HEK293 (cell line): Measurements from ENCODE around the gene MYO5B.
A peak's percentile ranks its signal among the peaks of the same experiment; 100 is the strongest.

Experiments
- CTCF ChIA-PET: fragments of 350-600 bp; formaldehyde crosslinking; extraction: SDS; loops from one replicate; lab custom pipeline; 2021; ENCODE audit warnings: antibody characterized with exemption; lab: Yijun Ruan, JAX
- POLR2A ChIA-PET: fragments of 300-600 bp; formaldehyde crosslinking; extraction: SDS; loops from one replicate; lab custom pipeline; 2020; ENCODE audit warnings: antibody characterized with exemption, inconsistent platforms; lab: Yijun Ruan, JAX
- H3K27ac ChIP-seq: fragments of 200-500 bp; sonication (Bioruptor generic); 2 replicates; pipeline ENCODE4 v1.5.1; 2014; ENCODE audit warnings: low read depth, low read length, control low read depth, inconsistent platforms; ENCODE audit errors: extremely low read depth
- H3K36me3 ChIP-seq, 2 experiments: fragments of 200-500 bp in 1 of 2; sonication (Bioruptor generic) in 1 of 2; 1 replicate in 1 of 2; 2 replicates in 1 of 2; pipeline ENCODE4 v1.5.1; 2014 to 2017; ENCODE audit warnings: inconsistent platforms in 2 of 2, low read length in 2 of 2; ENCODE audit not compliant: control insufficient read depth in 2 of 2, insufficient read depth in 1 of 2
- H3K4me1 ChIP-seq: fragments of 200-500 bp; sonication (Bioruptor generic); 2 replicates; pipeline ENCODE4 v1.5.1; 2014; ENCODE audit warnings: mild to moderate bottlenecking, low read length, inconsistent platforms; ENCODE audit not compliant: control insufficient read depth, insufficient read depth
- H3K4me3 ChIP-seq: 2 replicates; pipeline ENCODE4 v1.5.1; 2011; ENCODE audit warnings: low read depth, mild to moderate bottlenecking, control low read depth, low read length, moderate library complexity
- H3K9me3 ChIP-seq: fragments of 200-500 bp; sonication (Bioruptor generic); 2 replicates; pipeline ENCODE4 v1.5.1; 2014; ENCODE audit warnings: low read depth, low read length, inconsistent platforms; ENCODE audit not compliant: control insufficient read depth, insufficient read depth
- KLF1 ChIP-seq: fragments of 450-650 bp; formaldehyde crosslinking; IDR thresholded peaks from 2 replicates; pipeline ENCODE4 v1.5.1; 2016; ENCODE audit warnings: missing biosample characterization, missing genetic modification characterization
- PRDM1 ChIP-seq: fragments of 450-650 bp; formaldehyde crosslinking; IDR thresholded peaks from 2 replicates; pipeline ENCODE4; 2016; ENCODE audit warnings: missing biosample characterization, missing genetic modification characterization
- SP7 ChIP-seq: fragments of 450-650 bp; formaldehyde crosslinking; IDR thresholded peaks from 2 replicates; pipeline ENCODE4 v1.5.1; 2016; ENCODE audit warnings: missing biosample characterization, missing genetic modification characterization
- YY2 ChIP-seq: fragments of 450-650 bp; formaldehyde crosslinking; IDR thresholded peaks from 2 replicates; pipeline ENCODE4 v1.5.1; 2016; ENCODE audit warnings: missing biosample characterization, missing genetic modification characterization
- ZBTB48 ChIP-seq: fragments of 450-650 bp; formaldehyde crosslinking; IDR thresholded peaks from 2 replicates; pipeline ENCODE4 v1.5.1; 2016; ENCODE audit warnings: missing biosample characterization, missing genetic modification characterization
- ZNF121 ChIP-seq: fragments of 450-650 bp; formaldehyde crosslinking; IDR thresholded peaks from 2 replicates; pipeline ENCODE4 v1.5.1; 2016; ENCODE audit warnings: missing biosample characterization, missing genetic modification characterization
- ZNF146 ChIP-seq: fragments of 450-650 bp; formaldehyde crosslinking; IDR thresholded peaks from 2 replicates; pipeline ENCODE4 v1.5.1; 2016; ENCODE audit warnings: missing biosample characterization, missing genetic modification characterization
- ZNF23 ChIP-seq: fragments of 450-650 bp; formaldehyde crosslinking; IDR thresholded peaks from 2 replicates; pipeline ENCODE4 v1.5.1; 2016; ENCODE audit warnings: missing biosample characterization, missing genetic modification characterization, borderline replicate concordance
- ZNF248 ChIP-seq: fragments of 450-650 bp; formaldehyde crosslinking; IDR thresholded peaks from 2 replicates; pipeline ENCODE4 v1.5.1; 2017; ENCODE audit warnings: missing biosample characterization, missing genetic modification characterization
- ZNF48 ChIP-seq: fragments of 450-650 bp; formaldehyde crosslinking; IDR thresholded peaks from 2 replicates; pipeline ENCODE4 v1.5.1; 2016; ENCODE audit warnings: missing biosample characterization, missing genetic modification characterization
- ZNF596 ChIP-seq: fragments of 450-650 bp; IDR thresholded peaks from 2 replicates; pipeline ENCODE4 v1.5.0; 2018; ENCODE audit warnings: missing biosample characterization, mild to moderate bottlenecking, missing genetic modification characterization, moderate library complexity
- ZNF621 ChIP-seq: fragments of 450-650 bp; formaldehyde crosslinking; IDR thresholded peaks from 2 replicates; pipeline ENCODE4 v1.5.1; 2017; ENCODE audit warnings: missing biosample characterization, missing genetic modification characterization
- ZNF658 ChIP-seq: fragments of 450-650 bp; formaldehyde crosslinking; IDR thresholded peaks from 2 replicates; pipeline ENCODE4; 2016; ENCODE audit warnings: missing biosample characterization, missing genetic modification characterization
- ZNF701 ChIP-seq: fragments of 450-650 bp; formaldehyde crosslinking; IDR thresholded peaks from 2 replicates; pipeline ENCODE4 v1.5.1; 2016; ENCODE audit warnings: missing biosample characterization, missing genetic modification characterization
- ZNF768 ChIP-seq: fragments of 450-650 bp; formaldehyde crosslinking; IDR thresholded peaks from 2 replicates; pipeline ENCODE4 v1.5.1; 2018; ENCODE audit warnings: missing biosample characterization, mild to moderate bottlenecking, missing genetic modification characterization
- ZNF777 ChIP-seq: fragments of 450-650 bp; formaldehyde crosslinking; IDR thresholded peaks from 2 replicates; pipeline ENCODE4 v1.5.1; 2017; ENCODE audit warnings: missing biosample characterization, missing genetic modification characterization, borderline replicate concordance
- TF ChIP-seq, protein P1 (sequence below): fragments of 450-650 bp; formaldehyde crosslinking; IDR thresholded peaks from 2 replicates; pipeline ENCODE4 v1.5.1; 2016; ENCODE audit warnings: missing biosample characterization, missing genetic modification characterization
- TF ChIP-seq, protein P2 (sequence below): fragments of 450-650 bp; formaldehyde crosslinking; IDR thresholded peaks from 2 replicates; pipeline ENCODE4 v1.5.1; 2017; ENCODE audit warnings: missing biosample characterization, missing genetic modification characterization
- TF ChIP-seq, protein P3 (sequence below): fragments of 450-650 bp; formaldehyde crosslinking; IDR thresholded peaks from 2 replicates; pipeline ENCODE4 v1.5.1; 2016; ENCODE audit warnings: missing biosample characterization, missing genetic modification characterization

Gene MYO5B

DNA sequence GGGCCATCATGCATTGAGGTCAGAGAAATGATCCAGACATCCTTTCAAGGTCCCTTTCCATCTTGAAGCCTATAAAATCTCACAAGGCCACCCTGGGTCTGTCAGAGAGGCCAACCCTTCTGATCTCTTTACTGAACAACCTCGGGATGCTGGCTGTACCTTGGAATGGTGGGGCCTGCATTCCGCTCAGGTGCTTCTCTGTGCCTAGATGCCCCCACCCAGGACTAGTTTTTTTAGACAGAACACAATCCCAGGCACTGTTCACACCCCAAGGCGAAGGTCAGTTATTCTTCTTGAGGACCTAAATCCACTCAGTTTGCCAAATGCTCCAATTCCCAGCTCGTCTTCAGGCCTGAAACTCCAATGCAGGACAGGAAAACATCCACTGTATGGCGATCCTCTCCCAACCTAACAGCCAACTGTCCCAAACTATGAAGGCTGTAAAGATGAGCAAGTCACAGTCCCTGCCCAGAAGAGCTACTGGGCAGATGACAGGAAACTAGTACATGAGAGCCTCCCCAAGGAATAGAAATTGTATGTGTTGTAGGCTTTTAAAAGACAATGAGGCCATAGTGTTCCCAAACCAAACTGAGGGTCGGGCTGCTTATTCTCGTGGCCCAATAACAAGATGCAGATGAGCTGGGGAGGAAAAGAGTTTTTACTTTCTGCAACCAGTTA is 227.2 kb downstream of the MYO5B start:
- H3K4me3 ChIP-seq, result no peak overlapping the region
- no peak overlapping the region for H3K27ac ChIP-seq
- CTCF ChIA-PET, result interaction anchor here (0.5 to 1.1 kb wide), 2 partner anchors 20 to 102 kb away, joined by 3 read pairs; no protein-coding TSS in a partner anchor
- TF ChIP-seq ZNF248 (tag by site-specific recombination) (no peak), ZNF48 (tag by site-specific recombination) (no peak), YY2 (tag by site-specific recombination) (no peak), KLF1 (no peak), ZNF146 (no peak), ZNF768 (tag by site-specific recombination) (no peak), ZNF121 (tag by site-specific recombination) (no peak), ZBTB48 (tag by site-specific recombination) (no peak)
- POLR2A ChIA-PET, result no interaction called here
- H3K9me3 ChIP-seq, result no peaks in the 10 kb centered on the region
- no peaks in the 10 kb centered on the region for H3K36me3 ChIP-seq
- H3K4me1 ChIP-seq, result no peaks in the 10 kb centered on the region

DNA sequence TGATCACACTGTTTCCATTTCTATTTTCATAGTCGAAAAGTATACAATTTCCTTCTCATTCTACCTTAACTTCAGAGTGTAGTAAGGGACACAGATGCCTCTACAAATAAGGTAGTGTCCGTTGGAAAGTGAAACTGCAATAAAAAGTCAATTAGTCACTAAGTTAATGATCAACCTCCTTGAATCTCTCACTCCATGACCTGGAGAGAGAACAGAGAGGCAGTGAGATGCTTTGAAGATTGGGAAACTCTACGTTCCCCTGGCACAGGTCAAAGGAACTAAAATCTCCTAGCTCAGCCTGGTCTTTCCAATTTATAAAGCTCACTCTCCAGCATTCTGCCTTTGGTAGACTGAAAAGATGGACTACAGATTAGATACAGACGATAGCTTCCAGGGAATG is 227.8 kb downstream of the MYO5B start:
- no peaks in the 10 kb centered on the region for H3K4me1 ChIP-seq
- TF ChIP-seq ZNF596 (tag by site-specific recombination), result no peak
- no peak for TF ChIP-seq ZNF23 (tag by site-specific recombination)
- no peak for TF ChIP-seq ZNF658 (tag by site-specific recombination)
- no peak for TF ChIP-seq ZNF621 (tag by site-specific recombination)
- TF ChIP-seq, protein P1, sequence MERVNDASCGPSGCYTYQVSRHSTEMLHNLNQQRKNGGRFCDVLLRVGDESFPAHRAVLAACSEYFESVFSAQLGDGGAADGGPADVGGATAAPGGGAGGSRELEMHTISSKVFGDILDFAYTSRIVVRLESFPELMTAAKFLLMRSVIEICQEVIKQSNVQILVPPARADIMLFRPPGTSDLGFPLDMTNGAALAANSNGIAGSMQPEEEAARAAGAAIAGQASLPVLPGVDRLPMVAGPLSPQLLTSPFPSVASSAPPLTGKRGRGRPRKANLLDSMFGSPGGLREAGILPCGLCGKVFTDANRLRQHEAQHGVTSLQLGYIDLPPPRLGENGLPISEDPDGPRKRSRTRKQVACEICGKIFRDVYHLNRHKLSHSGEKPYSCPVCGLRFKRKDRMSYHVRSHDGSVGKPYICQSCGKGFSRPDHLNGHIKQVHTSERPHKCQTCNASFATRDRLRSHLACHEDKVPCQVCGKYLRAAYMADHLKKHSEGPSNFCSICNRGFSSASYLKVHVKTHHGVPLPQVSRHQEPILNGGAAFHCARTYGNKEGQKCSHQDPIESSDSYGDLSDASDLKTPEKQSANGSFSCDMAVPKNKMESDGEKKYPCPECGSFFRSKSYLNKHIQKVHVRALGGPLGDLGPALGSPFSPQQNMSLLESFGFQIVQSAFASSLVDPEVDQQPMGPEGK (tag by site-specific recombination), result no peak
- TF ChIP-seq, protein P2, sequence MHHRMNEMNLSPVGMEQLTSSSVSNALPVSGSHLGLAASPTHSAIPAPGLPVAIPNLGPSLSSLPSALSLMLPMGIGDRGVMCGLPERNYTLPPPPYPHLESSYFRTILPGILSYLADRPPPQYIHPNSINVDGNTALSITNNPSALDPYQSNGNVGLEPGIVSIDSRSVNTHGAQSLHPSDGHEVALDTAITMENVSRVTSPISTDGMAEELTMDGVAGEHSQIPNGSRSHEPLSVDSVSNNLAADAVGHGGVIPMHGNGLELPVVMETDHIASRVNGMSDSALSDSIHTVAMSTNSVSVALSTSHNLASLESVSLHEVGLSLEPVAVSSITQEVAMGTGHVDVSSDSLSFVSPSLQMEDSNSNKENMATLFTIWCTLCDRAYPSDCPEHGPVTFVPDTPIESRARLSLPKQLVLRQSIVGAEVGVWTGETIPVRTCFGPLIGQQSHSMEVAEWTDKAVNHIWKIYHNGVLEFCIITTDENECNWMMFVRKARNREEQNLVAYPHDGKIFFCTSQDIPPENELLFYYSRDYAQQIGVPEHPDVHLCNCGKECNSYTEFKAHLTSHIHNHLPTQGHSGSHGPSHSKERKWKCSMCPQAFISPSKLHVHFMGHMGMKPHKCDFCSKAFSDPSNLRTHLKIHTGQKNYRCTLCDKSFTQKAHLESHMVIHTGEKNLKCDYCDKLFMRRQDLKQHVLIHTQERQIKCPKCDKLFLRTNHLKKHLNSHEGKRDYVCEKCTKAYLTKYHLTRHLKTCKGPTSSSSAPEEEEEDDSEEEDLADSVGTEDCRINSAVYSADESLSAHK (tag by site-specific recombination), result no peak
- ChIA-PET CTCF (interaction anchor here (0.6 kb wide), 1 partner anchor 300 kb away, joined by 4 read pairs; no protein-coding TSS in a partner anchor), POLR2A (no interaction called here)
- no peaks in the 10 kb centered on the region for H3K9me3 ChIP-seq
- no peaks in the 10 kb centered on the region for H3K36me3 ChIP-seq
- H3K27ac ChIP-seq, result no peak overlapping the region
- no peak overlapping the region for H3K4me3 ChIP-seq

DNA sequence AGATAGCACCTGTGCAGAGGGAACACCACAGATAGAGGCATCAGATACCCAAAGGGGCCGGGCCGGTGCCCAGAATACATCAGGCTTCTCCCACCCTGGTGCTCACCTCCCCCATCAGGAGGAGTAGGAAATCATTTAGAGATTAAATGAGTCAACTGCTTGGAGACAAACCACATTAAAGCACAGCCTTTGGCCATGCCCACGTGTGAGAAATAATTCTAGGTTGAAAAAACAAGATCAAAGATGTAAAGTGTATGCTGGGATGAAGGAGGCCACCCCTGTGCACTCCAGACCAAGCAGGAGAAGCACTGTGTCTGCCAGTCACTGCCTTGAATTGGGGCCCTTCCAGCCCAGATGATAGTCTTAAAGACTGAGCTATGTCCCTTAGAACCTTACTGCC is 228.9 kb downstream of the MYO5B start:
- H3K4me3 ChIP-seq, result no peak overlapping the region
- H3K27ac ChIP-seq, result no peak overlapping the region
- ChIA-PET CTCF (no interaction called here), POLR2A (no interaction called here)
- TF ChIP-seq PRDM1 (tag by site-specific recombination) (no peak), ZNF777 (tag by site-specific recombination) (no peak), SP7 (tag by site-specific recombination) (0 out of 2 replicates have a peak, but pooled peaks have one; percentile 42), ZNF701 (no peak)
- TF ChIP-seq, protein P3, sequence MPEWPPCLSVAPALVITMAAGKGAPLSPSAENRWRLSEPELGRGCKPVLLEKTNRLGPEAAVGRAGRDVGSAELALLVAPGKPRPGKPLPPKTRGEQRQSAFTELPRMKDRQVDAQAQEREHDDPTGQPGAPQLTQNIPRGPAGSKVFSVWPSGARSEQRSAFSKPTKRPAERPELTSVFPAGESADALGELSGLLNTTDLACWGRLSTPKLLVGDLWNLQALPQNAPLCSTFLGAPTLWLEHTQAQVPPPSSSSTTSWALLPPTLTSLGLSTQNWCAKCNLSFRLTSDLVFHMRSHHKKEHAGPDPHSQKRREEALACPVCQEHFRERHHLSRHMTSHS, result no peak
- H3K9me3 ChIP-seq, result no peaks in the 10 kb centered on the region
- H3K4me1 ChIP-seq, result no peaks in the 10 kb centered on the region
- H3K36me3 ChIP-seq, result no peaks in the 10 kb centered on the region
